T-helper 9 cell (primary cell): ENCODE results near the gene BCO2.
"Not testable (repeated sequence)": the region's sequence is repeated elsewhere in the genome, so short reads cannot be mapped to it uniquely, and the experiment has no call there.

Experiments used
- DNase-seq: peaks from one replicate; pipeline ENCODE4 v3.0.0-alpha.2; 2020

The BCO2 gene

DNA sequence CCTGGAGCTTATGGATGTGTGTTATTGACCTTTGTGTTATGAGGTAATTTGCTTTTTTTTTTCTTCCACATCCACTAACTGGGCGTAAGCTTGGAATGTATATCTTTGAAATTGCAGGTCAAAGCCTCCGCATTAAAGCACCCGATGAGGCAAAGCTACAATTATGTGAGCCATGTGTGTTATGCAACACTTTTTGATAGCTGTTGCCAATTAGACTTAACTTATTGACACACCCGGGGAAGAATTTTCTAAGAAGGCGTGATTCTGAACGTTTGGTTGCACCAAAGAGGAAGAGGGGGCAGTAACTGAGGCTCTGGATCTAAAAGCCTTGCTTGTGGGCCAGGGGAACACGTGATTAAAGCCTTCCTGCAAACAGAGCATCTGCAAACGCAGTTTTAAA is 8.8 kb upstream of the BCO2 start:
- no peak for DNase-seq

DNA sequence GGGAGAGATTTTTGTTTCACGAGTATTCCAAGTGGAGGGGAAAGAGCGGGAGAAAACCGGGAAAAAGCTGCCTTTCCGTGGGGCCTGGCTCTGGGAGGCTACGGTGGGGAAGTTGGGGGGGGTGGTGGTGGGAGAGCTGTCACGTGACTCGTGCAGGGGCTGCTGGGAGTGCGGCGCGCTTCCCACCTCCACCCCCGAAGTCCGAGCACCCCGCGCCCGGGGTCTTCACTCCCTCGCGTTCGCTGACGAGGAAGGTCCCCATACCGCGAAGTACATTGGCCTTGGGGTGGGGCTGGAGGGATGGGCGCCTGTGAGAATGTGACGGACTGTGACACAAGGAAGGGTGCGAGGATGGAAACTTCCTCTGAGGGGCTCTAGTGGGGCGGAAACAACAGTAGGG is 8.2 kb upstream of the BCO2 start, which contains the start of gene TEX12:
TSS of gene TEX12 (plus strand) at position 228 of the 400 bp plus-strand sequence. CDS start 1,897 bp downstream, outside the sequence.
- no peak for DNase-seq

DNA sequence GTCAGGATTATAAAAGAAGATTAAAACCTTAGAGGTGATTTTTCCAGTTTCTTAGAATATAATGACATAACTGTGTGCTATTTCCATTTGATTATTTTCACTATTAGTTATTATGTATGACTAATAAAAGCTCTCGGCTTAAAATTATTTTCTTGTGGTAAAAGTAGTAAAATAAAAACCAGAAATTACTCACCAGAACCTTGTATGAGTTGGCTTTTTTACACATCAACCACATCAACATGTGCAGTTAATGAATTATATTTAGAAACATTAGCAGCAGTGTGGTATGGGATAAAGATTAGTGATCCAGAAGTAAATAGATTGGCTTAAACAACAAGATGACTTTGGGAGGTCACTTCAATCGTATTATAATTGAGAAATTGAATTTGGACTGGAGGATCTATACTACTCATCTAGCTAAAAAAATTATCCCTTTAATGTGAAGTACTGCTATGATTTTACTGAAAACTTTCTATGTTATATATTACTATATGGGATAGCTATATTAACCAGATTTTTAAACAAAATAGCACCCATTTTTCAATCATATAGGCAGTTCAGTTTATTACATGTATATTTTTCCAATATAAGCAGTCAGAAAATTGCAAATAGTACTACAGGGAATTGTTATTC is 2.8 kb upstream of the BCO2 start:
- no peak for DNase-seq

DNA sequence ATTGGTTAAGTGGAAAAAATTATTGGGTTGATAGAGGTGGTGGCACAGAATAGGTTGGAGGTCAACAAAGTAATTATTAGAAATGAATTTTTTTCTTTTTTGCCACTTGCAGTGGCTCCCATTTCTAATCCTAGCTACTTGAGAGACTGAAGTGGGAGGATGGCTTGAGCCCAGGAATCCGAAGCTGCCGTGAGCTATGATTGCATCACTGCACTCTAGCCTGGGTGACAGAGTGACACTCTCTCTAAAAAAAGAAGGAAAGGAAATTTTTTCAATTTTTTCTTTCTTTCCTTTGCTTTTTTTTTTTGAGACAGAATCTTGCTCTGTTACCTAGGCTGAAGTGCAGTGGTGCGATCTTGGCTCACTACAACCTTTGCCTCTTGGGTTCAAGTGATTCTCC is 2.2 kb upstream of the BCO2 start:
- no peak for DNase-seq

DNA sequence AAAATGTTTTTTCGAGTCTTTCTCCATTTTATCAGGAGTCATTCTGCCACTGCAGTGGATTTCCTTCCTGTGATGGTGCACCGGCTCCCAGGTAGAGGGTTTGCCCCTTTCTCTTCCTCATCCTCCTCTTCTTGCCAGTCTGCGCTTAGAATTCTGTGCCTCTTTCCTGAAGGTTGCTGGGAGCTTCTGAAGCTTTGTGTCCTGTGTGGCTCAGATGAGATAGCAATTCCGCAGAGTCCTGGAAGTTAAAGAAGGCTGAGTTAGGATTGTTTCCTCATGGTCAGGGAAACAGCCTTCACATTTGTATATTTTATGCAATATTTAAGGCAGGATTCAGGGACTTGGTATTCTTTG is 264 bp downstream of the BCO2 start:
- no peak for DNase-seq

DNA sequence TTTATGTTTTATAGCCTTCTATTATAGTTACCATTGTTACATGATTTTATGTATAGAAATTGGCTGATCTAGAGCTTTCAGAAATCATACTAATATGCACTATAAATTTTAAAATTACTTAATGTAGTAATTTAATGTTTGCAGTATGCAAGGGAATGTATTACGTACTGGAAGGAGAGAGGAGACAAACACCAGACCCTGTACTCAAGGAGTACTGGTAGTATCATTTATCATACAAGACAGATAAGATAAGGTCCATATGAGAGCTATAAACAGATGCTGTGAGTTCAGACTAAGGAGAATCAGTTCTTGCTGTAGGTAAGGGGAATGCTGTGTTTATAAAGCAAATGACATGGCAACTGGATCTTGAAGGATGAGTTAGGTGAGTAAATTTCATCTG is 765 bp downstream of the BCO2 start:
- no peak for DNase-seq

DNA sequence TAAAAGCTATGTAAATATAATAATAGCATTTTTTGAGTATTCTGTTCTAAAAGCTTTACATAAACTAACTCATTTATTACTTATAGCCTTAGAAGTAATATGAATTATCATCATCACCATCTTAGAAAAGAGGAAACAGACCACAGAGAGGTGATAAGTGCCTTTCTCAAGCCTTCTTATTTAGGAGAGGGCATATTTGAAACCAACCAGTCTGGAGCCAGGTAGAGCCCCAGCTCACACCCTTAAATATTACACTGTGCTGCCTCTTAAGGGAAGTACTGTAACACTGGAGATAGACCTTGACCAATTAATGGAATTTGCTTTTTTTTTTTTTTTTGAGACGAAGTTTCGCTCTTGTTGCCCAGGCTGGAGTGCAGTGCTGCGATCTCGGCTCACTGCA is 2.3 kb downstream of the BCO2 start:
- no peak for DNase-seq

DNA sequence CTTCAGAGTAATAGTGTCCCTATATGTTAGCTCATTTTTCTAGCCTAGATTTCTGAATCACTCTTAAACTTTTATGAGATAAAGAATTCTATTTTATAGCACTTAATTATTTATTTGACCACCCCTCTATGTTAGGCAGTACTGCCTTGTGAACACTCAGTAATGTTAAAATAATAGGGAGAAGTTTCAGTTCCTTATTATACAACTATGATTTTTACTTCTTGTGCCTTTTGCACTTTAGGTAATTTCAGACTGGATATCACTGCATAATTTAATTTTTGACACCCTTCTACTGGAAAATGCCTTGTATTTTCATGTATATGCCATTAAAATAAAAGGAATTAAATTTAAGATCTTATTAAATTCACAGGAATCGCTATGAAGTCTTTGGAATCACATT is 3.1 kb downstream of the BCO2 start:
- DNase-seq, result no peak

DNA sequence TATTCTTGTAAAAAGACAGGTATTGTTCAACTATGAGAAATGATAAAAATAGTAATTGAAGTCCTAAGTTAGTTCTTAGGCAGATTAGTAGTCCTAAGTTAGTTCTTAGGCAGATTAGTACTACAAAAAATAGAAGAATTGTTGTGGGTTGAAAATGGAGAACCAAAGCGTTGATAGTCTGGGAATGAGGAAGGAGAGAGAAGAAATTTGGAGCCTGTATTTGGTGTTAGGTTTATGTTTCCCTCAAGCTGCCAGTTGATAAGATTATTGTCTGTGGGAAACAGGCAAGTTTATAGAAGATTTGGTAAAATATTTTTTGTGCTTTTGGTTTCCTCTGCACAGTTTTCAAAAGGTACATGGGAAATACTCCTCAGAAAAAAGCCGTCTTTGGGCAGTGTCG is 3.6 kb downstream of the BCO2 start:
- no peak for DNase-seq

DNA sequence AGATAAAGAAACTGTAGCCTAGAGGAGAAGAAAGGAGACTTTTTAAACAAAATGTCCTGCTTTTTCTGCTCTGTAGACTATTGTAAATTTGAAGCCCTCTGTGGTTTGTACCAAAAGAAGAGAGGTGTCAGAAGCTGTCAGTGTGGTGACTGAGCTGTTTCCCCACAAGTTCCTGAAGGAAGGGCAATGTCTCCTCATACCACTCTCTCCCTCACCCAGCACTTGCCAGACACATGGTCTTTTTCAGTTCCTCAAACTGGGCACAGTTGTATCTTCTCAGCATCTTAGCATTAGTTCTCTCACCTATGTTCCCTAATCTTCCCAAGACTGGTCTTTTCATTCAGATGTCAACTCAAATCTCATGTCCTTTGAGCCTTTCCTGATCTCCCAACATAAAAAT is 4.3 kb downstream of the BCO2 start:
- no peak for DNase-seq

DNA sequence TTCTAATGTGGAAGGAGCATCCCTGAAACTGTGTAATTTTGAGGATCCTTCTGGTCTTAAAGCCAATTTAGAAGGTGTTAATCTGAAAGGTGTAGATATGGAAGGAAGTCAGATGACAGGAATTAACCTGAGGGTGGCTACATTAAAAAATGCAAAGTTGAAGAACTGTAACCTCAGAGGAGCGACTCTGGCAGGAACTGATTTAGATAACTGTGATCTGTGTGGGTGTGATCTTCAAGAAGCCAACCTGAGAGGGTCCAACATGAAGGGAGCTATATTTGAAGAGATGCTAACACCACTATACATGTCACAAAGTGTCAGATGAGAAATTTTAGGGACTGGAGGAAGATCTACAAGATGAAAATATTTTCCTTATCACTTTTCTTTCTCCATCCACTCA is 7.6 kb downstream of the BCO2 start:
- DNase-seq, result no peak

DNA sequence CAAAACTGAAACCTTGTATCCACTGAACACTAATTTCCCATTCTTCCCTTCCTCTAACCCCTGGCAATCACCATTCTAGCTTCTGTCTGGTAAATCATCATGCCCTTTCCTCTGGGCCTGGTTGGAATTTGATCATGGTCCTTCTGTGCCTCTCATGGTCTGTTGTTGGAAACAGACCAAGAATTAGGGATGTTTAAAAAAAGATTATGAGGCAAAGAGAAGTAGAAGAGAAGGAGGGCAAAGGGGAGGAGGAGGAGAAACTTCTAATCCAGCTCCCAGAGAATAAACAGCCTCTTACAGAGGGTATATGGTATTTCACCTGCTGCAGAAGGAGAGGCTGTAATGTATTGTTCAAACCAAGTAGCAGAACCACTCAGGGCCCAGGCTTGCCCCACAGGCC is 10.6 kb downstream of the BCO2 start:
- no peak for DNase-seq

DNA sequence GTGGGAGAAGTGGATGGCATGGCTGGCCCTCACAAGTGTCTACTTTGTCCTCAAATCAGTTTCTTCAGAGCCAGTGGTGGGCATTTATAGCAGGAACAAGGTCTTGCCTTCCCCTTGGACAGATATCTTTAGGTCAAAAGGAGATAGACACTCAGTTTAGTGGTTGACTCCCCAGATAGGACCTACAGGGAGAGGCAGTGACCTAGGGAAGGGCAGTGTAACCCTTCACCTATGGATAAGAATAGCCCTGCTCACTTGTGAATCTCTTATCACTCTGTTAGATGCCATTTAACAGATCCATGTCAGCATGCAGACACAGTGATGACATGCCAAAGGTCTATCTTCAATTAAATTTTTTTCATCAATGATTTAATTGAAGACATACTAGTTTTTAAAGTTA is 11.0 kb downstream of the BCO2 start:
- no peak for DNase-seq

DNA sequence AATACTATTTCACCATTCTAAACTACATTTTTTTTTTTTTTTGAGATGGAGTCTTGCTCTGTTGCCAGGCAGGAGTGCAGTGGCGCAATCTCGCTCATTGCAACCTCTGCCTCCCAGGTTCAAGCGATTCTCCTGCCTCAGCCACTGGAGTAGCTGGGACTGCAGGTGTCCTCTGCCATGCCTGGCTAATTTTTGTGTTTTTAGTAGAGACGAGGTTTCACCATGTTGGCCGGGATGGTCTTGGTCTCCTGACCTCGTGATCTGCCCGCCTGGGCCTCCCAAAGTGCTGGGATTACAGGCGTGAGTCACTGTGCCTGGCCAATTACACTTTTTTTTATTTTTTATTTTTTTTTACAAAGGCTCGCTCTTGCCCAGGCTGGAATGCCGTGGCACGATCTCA is 19.8 kb downstream of the BCO2 start:
- DNase-seq, result not testable (repeated sequence)

DNA sequence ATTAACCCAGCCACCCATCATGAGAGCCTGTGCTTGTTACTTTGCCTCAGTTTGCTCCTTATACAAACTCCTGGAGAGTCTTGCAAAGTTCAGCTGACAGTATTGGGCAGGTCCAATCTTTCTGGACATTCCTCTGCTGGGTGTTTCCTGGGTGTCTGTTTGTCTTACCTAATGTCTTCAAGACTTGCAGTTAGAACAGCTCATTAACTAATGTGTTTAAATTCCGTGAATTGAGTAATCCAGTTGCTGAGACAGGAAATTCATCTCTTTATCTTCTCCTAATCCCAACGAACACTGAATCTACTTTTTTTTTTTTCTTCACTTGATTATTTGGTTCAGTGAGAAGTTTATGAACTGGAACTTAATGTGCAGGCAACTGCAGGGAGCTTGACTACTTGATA is 20.6 kb downstream of the BCO2 start:
- no peak for DNase-seq

DNA sequence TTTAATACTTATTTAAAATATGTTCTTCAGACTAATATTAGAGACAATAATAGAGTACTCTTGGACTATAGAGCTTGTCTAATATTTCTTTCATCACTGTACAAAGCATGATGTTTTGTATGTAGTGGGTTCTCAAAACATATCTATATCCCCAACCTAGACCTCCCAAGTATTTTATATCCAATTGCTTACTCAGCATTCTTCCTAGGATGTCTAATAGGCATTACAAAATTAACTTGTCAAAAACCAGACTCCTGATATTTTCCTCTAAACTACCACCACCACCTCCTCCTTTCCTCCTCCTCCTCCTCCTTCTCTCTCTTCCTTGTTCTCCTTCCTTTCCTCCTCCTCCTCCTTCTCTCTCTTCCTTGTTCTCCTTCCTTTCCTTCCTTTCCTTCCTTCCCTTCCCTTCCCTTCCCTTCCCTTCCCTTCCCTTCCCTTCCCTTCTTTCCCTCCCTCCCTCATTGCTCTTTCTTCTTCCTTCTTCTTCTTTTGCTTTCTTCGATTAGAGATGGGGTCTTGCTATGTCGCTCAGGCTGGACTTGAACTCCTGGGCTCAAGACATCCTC is 21.3 kb downstream of the BCO2 start:
- DNase-seq, result no peak

DNA sequence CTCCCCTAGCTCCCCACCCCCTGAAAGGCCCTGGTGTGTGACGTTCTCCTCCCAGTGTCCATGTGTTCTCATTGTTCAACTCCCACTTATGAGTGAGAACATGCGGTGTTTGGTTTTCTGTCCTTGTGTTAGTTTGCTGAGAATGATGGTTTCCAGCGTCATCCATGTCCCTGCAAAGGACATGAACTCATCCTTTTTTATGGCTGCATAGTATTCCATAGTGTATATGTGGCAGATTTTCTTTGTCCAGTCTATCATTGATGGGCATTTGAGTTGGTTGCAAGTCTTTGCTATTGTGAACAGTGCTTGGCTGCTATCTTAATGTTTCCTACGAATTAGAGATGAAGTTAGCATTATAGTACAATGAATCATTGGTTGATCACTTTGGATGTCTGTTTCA is 23.8 kb downstream of the BCO2 start:
- not testable (repeated sequence) for DNase-seq

DNA sequence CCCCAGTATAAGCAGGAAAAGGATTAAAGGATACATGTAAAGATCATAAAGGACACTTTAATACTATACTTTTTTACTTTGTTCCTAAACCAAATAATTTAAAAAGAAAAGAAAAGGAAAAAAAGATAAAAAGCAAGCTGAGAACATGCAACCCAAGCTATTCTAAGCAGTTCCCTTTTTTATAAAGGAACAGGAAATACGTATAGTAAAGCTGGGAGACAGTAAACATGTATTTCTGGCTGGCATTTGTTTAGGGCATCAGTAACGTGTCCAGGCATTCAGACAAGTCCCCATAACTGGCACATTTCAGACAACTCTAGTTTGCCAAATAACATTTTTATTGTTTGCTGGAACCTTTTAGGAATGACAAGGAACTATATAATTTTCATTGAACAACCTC is 24.9 kb downstream of the BCO2 start:
- no peak for DNase-seq

DNA sequence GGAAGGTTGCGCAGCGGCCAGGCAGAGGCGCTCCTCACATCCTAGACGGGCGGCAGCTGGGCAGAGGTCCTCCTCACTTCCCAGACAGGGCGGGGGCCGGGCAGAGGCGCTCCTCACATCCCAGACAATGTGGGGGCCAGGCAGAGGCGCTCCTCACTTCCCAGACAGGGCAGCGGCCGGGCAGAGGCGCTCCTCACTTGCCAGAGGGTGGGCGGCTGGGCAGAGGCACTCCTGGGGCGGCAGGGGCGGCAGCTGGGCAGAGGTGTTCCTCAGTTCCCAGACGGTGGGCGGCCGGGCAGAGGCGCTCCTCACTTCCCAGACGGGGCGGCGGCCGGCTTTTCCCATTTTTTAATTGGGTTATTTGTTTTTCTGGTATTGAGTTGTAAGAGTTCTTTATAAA is 30.8 kb downstream of the BCO2 start:
- no peak for DNase-seq

DNA sequence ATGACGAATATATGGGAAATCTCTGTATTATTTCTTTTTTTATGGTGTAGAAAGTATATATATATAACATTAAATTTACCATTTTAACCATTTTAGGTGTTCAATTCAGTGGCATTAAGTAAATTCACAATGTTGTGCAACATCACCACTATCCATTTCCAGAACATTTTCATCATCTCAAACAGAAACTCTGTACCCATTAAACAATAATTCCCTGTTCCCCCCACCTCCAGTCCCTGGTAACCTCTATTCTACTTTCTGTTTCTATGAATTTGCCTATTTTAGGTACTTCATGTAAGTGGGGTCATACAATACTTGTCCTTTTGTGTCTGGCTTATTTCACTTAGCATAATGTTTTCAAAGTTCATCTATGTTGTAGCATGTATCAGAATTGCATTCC is 35.6 kb downstream of the BCO2 start:
- DNase-seq, result no peak

DNA sequence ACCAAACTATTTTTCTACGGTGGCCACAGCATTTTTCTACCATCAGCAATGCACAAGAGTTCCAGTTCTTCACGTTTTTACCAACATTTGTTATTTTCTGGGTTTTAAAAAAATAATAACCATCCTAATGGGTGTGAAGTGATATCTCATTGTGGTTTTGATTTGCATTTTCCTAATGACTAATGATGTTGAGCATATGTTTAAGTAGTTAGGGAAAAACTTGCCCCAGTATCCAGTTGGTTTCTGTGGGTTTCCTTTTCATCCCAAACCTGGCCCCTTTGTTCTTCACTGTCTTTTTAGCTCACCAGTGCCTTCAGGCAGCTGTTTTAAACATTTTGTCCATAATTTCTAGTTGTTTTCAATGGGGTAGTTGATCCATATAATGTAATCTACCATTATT is 36.2 kb downstream of the BCO2 start:
- no peak for DNase-seq

DNA sequence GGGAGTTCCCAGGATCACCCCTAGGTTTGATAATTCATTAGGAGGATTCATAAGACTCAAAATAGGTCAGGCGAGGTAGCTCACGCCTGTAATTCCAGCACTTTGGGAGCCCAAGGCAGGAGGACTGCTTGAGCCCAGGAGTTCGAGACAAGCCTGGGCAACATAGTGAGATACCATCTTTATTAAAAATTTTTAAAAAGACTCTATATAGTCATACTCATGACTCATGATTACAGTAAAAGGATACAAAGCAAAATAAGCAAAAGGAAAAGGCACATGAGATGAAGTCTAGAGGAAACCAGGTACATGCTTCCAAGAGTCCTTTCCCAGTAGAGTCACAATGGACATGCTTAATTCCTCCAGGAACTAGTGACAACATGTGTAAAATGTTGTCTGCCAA is 37.0 kb downstream of the BCO2 start:
- DNase-seq, result no peak

DNA sequence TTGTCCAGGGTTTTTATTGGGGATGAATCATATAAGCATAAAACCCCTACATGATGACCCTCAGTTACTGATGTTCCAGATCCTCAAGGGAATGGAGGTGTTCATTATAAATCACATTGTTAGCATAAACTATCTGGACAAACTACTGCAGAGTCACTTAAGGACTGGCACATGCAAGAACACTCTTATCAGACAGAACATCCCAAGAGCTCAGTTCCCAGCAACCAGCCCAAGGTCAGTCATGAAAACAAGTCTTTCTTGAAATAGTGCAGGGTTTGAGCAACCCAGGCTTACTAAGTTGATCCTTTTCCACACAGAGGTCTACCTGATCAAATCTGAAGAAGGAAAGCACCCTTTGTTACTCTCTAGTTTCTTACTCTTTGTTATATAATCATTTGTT is 37.4 kb downstream of the BCO2 start:
- no peak for DNase-seq

DNA sequence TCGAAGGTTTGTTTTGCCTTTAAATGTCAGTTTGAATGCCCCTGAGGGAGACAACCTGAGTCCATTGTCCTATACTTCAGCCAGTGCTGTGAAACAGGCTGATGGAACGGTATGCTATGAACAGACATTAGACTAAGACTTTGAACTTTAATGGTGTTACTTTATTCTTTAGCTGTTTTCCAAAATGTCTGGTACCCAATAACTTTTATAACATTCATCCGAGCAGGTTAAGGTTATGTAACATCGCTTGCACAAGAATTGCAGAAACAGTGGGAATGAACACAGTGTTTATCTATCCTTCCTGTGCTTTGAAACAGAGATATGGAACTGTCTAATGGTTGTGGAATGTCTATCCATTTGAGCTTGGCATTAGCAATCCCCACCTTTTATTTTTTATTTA is 38.4 kb downstream of the BCO2 start:
- DNase-seq, result no peak

DNA sequence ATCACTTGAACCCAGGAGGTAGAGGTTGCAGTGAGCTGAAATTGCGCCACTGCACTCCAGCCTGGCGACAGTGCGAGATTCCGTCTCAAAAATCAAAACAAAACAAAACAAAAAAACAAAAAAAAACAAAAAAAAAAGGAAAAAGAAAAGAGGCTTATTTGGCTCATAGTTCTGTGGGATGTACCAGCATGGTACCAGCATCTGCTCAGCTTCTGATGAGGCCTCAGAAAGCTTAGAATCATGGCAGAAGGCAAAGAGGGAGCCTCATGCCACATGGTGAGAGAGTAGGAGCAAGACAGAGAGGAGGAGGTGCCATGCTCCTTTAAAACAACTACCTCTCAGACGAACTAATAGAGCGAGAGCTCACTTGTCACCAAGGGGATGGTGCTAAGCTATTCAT is 40.3 kb downstream of the BCO2 start:
- DNase-seq, result no peak
